Measurements from ENCODE around the gene HIVEP1. TPM values are rescaled to one million over a fixed set of nuclear protein-coding genes. Genes with fewer than 3 reads are reported as not detected.

Gene HIVEP1
- total and polyA plus RNA-seq, 2 of the 8 experiments (the other 6 are each of a cell fraction or from before 2014, with no cell fraction given): 22.6 to 23.1 TPM

DNA sequence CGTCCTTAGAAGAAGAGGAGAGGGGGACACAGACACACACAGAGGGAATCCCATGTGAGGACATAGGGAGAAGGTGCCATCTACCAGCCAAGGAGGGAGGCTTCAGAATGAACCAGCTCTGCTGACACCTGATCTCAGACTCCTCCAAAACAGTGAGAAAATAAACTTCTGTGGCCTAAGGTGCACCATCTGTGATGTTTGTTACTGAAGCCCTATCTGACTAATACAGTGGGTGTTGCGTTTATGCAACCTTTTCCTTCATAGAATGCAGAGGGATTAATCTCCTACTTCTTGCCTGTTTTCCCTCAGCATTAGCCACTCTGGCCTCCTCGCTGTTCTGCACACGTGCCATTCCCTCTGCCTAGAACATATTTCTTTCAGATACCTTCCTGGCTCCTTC, 196.6 kb downstream of the HIVEP1 start:
- Histone ChIP-seq H3K56ac (replicated peaks; ENCODE audit: insufficient read length, low read depth, low read length) (no peak overlapping the region), H3K4me1 (replicated peaks in 1 of 4; ENCODE audit: control insufficient read depth in 3 of 4, insufficient read depth in 4 of 4, low read length in 3 of 4) (no peaks in the 10 kb centered on the region), H3K18ac (ENCODE audit: extremely low read depth, low read length) (no peak overlapping the region), H2BK20ac (ENCODE audit: low read length) (no peak overlapping the region), H3K79me1 (ENCODE audit: low read depth, low read length) (no peaks in the 10 kb centered on the region), H3K23me2 (ENCODE audit: low read depth, low read length) (no peaks in the 10 kb centered on the region), H2BK15ac (ENCODE audit: low read length) (no peak overlapping the region), H3K9me3 (ENCODE audit: insufficient read depth in 2 of 2, low read depth in 1 of 2, low read length in 1 of 2) (no peaks in the 10 kb centered on the region; a peak in 1 of 4 replicates), H3K4me2 (ENCODE audit: insufficient read depth in 1 of 2, low read depth in 2 of 2, low read length in 2 of 2) (no peak overlapping the region), H3K23ac (ENCODE audit: insufficient read length) (no peak overlapping the region), H3K27me3 (replicated peaks in 1 of 4; ENCODE audit: control insufficient read depth in 3 of 4, extremely low read depth in 1 of 4, insufficient read depth in 3 of 4, low read length in 3 of 4) (no peaks in the 10 kb centered on the region), H4K91ac (replicated peaks; ENCODE audit: insufficient read length, low read length) (no peak overlapping the region), H4K8ac (ENCODE audit: extremely low read depth, insufficient read depth, low read length) (no peak overlapping the region), H2BK5ac (ENCODE audit: low read depth, low read length) (no peak overlapping the region), H3K4ac (replicated peaks; ENCODE audit: insufficient read length, low read depth, low read length) (no peak overlapping the region), H3K4me3 (ENCODE audit: extremely low read depth in 1 of 4, insufficient read depth in 2 of 4, low read depth in 3 of 4, low read length in 4 of 4) (no peak overlapping the region), H4K5ac (ENCODE audit: insufficient read length, low read depth, low read length) (no peak overlapping the region), H3K9ac (replicated peaks in 1 of 4; ENCODE audit: extremely low read depth in 1 of 4, low read depth in 3 of 4, low read length in 3 of 4) (no peak overlapping the region), H3K14ac (ENCODE audit: insufficient read length) (no peak overlapping the region), H3K27ac (ENCODE audit: low read depth, low read length) (no peak overlapping the region), H4K20me1 (replicated peaks in 1 of 2; ENCODE audit: control insufficient read depth in 1 of 2, insufficient read depth in 2 of 2, low read length in 2 of 2) (no peaks in the 10 kb centered on the region), H2BK120ac (replicated peaks; ENCODE audit: low read depth, low read length) (no peak overlapping the region), H3K79me2 (ENCODE audit: control insufficient read depth in 1 of 2, insufficient read depth in 2 of 2, low read length in 2 of 2) (no peaks in the 10 kb centered on the region), H2AFZ (ENCODE audit: low read length) (no peak overlapping the region), H2AK5ac (ENCODE audit: low read depth, low read length) (no peak overlapping the region), H2BK12ac (ENCODE audit: low read depth, low read length) (no peak overlapping the region), H3K36me3 (ENCODE audit: control insufficient read depth in 2 of 4, insufficient read depth in 4 of 4, low read length in 3 of 4) (no peaks in the 10 kb centered on the region)
- CTCF ChIA-PET (ENCODE audit: partially characterized antibody): no interaction called here
- TF ChIP-seq RNF2 (IDR thresholded peaks at IDR 0.05; ENCODE audit: borderline replicate concordance, low read depth, low read length, missing control alignments, poor library complexity, severe bottlenecking) (no peak), MAFK (IDR thresholded peaks at IDR 0.05; ENCODE audit: low read depth, low read length) (no peak), HDAC2 (IDR thresholded peaks at IDR 0.05; ENCODE audit: borderline replicate concordance in 1 of 2, low read depth in 2 of 2, low read length in 2 of 2) (no peak), CHD1 (IDR thresholded peaks at IDR 0.05; ENCODE audit: low read depth, low read length) (no peak), SP2 (IDR thresholded peaks at IDR 0.05; ENCODE audit: low read length) (no peak)
- WGBS, 2 experiments (ENCODE audit: extremely low coverage in 1 of 2, insufficient coverage in 1 of 2, insufficient read length in 1 of 2, insufficient replicate concordance in 2 of 2, low coverage in 1 of 2, low lambda C conversion rate in 2 of 2, missing lambda C conversion rate in 1 of 2): 91% methylated on average over 4 of the region's 4 CpGs; no CpG with 5 or more reads in 1 of the 2 experiments
- DNase-seq (ENCODE audit: low read depth in 1 of 2, low spot score in 2 of 2): no peak
- POLR2A ChIA-PET (ENCODE audit: partially characterized antibody): no interaction called here
- FAIRE-seq: no peak
